ENCODE results near the gene IFT88. TPM values are rescaled to one million over a fixed set of nuclear protein-coding genes. Genes with fewer than 3 reads are reported as not detected.

IFT88 gene
- total RNA-seq, 1 donor: 20.3 TPM

- Histone ChIP-seq H3K9me3 (ENCODE audit: low read depth, low read length) (peaks cover 2% of the 10 kb centered on the region), H2AFZ (ENCODE audit: low read length) (no peak overlapping the region), H3K4me1 (ENCODE audit: insufficient read depth, low read length) (no peaks in the 10 kb centered on the region), H3K4me3 (ENCODE audit: insufficient read depth, low read length) (no peak overlapping the region), H4K20me1 (ENCODE audit: insufficient read depth, low read length) (no peaks in the 10 kb centered on the region), H3K27me3 (ENCODE audit: insufficient read depth, low read length) (no peaks in the 10 kb centered on the region), H3K79me2 (ENCODE audit: insufficient read depth, low read length) (no peaks in the 10 kb centered on the region), H3K27ac (ENCODE audit: low read depth, low read length) (no peak overlapping the region), H3K36me3 (ENCODE audit: insufficient read depth, low read length) (peaks cover 8% of the 10 kb centered on the region), H3K4me2 (ENCODE audit: insufficient read depth, low read length) (no peak overlapping the region)
- TF ChIP-seq CTCF (IDR thresholded peaks at IDR 0.05; ENCODE audit: extremely low read depth, low read depth, low read length): no peak
- DNase-seq (ENCODE audit: insufficient read length, low spot score, missing footprints): no peak
Measured at GRCh38 chr13:20580257-20580656, 13.3 kb downstream of the IFT88 start.

GRCh38 chr13:20582026-20582425 is 15.1 kb downstream of the IFT88 start:
- no peak for DNase-seq (ENCODE audit: insufficient read length, low spot score, missing footprints)
- Histone ChIP-seq H3K36me3 (ENCODE audit: insufficient read depth, low read length) (peaks cover 8% of the 10 kb centered on the region), H3K9me3 (ENCODE audit: low read depth, low read length) (peaks cover 2% of the 10 kb centered on the region), H3K4me2 (ENCODE audit: insufficient read depth, low read length) (no peak overlapping the region), H3K27ac (ENCODE audit: low read depth, low read length) (no peak overlapping the region), H3K27me3 (ENCODE audit: insufficient read depth, low read length) (no peaks in the 10 kb centered on the region), H4K20me1 (ENCODE audit: insufficient read depth, low read length) (no peaks in the 10 kb centered on the region), H2AFZ (ENCODE audit: low read length) (no peak overlapping the region), H3K79me2 (ENCODE audit: insufficient read depth, low read length) (no peaks in the 10 kb centered on the region), H3K4me3 (ENCODE audit: insufficient read depth, low read length) (no peak overlapping the region), H3K4me1 (ENCODE audit: insufficient read depth, low read length) (no peaks in the 10 kb centered on the region)
- TF ChIP-seq CTCF (IDR thresholded peaks at IDR 0.05; ENCODE audit: extremely low read depth, low read depth, low read length): no peak

GRCh38 chr13:20583803-20584293 is 16.9 kb downstream of the IFT88 start:
- Histone ChIP-seq H3K27ac (ENCODE audit: low read depth, low read length) (no peak overlapping the region), H3K4me1 (ENCODE audit: insufficient read depth, low read length) (no peaks in the 10 kb centered on the region), H3K36me3 (ENCODE audit: insufficient read depth, low read length) (peaks cover 8% of the 10 kb centered on the region), H4K20me1 (ENCODE audit: insufficient read depth, low read length) (no peaks in the 10 kb centered on the region), H3K9me3 (ENCODE audit: low read depth, low read length) (peaks cover 2% of the 10 kb centered on the region), H2AFZ (ENCODE audit: low read length) (no peak overlapping the region), H3K27me3 (ENCODE audit: insufficient read depth, low read length) (no peaks in the 10 kb centered on the region), H3K4me2 (ENCODE audit: insufficient read depth, low read length) (no peak overlapping the region), H3K4me3 (ENCODE audit: insufficient read depth, low read length) (no peak overlapping the region), H3K79me2 (ENCODE audit: insufficient read depth, low read length) (no peaks in the 10 kb centered on the region)
- TF ChIP-seq CTCF (IDR thresholded peaks at IDR 0.05; ENCODE audit: extremely low read depth, low read depth, low read length): no peak
- DNase-seq (ENCODE audit: insufficient read length, low spot score, missing footprints): no peak

GRCh38 chr13:20585371-20585770 is 18.4 kb downstream of the IFT88 start:
- H3K27me3 ChIP-seq (ENCODE audit: insufficient read depth, low read length): no peaks in the 10 kb centered on the region
- no peak for DNase-seq (ENCODE audit: insufficient read length, low spot score, missing footprints)
- H4K20me1 ChIP-seq (ENCODE audit: insufficient read depth, low read length): no peaks in the 10 kb centered on the region
- no peak overlapping the region for H3K4me2 ChIP-seq (ENCODE audit: insufficient read depth, low read length)
- H3K36me3 ChIP-seq (ENCODE audit: insufficient read depth, low read length): peaks cover 8% of the 10 kb centered on the region
- TF ChIP-seq CTCF (IDR thresholded peaks at IDR 0.05; ENCODE audit: extremely low read depth, low read depth, low read length): no peak
- no peaks in the 10 kb centered on the region for H3K4me1 ChIP-seq (ENCODE audit: insufficient read depth, low read length)
- no peak overlapping the region for H3K4me3 ChIP-seq (ENCODE audit: insufficient read depth, low read length)
- no peaks in the 10 kb centered on the region for H3K79me2 ChIP-seq (ENCODE audit: insufficient read depth, low read length)
- H2AFZ ChIP-seq (ENCODE audit: low read length): no peak overlapping the region
- H3K27ac ChIP-seq (ENCODE audit: low read depth, low read length): no peak overlapping the region
- peaks cover 2% of the 10 kb centered on the region for H3K9me3 ChIP-seq (ENCODE audit: low read depth, low read length)
